ENCODE data around the gene ZNF101.

GRCh38 chr19:19655051-19655594 is 13.5 kb upstream of the ZNF101 start:
- TF ChIP-seq, protein P1, sequence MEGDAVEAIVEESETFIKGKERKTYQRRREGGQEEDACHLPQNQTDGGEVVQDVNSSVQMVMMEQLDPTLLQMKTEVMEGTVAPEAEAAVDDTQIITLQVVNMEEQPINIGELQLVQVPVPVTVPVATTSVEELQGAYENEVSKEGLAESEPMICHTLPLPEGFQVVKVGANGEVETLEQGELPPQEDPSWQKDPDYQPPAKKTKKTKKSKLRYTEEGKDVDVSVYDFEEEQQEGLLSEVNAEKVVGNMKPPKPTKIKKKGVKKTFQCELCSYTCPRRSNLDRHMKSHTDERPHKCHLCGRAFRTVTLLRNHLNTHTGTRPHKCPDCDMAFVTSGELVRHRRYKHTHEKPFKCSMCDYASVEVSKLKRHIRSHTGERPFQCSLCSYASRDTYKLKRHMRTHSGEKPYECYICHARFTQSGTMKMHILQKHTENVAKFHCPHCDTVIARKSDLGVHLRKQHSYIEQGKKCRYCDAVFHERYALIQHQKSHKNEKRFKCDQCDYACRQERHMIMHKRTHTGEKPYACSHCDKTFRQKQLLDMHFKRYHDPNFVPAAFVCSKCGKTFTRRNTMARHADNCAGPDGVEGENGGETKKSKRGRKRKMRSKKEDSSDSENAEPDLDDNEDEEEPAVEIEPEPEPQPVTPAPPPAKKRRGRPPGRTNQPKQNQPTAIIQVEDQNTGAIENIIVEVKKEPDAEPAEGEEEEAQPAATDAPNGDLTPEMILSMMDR (IDR thresholded peaks at IDR 0.05) = no peak
- no peak for TF ChIP-seq EZH2 (IDR thresholded peaks at IDR 0.05; ENCODE audit: borderline replicate concordance, insufficient read depth, low read depth, low read length, poor library complexity, severe bottlenecking)

Measured in B cell (primary cell).